GM18507 (cell line): ENCODE results near the gene PET100.

Experiments
- DNase-seq: peaks from one replicate; pipeline ENCODE4 v3.0.0; 2011; ENCODE audit warnings: low read depth; ENCODE audit not compliant: insufficient read length; ENCODE audit errors: extremely low spot score
- FAIRE-seq: peaks from 2 replicates; lab custom pipeline; 2011; peaks lifted over from hg19 to GRCh38; lab: Jason Lieb, UNC

PET100 gene, protein sequence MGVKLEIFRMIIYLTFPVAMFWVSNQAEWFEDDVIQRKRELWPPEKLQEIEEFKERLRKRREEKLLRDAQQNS

GRCh38 chr19:7629347-7630054, at the start of gene PET100, which contains the start of gene XAB2:
PET100 (plus strand) TSS chr19:7629793; CDS start chr19:7629834, 41 bp downstream.
XAB2 (minus strand) TSS chr19:7629545; CDS start chr19:7629527, 18 bp downstream.
- FAIRE-seq (peak; percentile 100), DNase-seq (peak; percentile 98)

DNA sequence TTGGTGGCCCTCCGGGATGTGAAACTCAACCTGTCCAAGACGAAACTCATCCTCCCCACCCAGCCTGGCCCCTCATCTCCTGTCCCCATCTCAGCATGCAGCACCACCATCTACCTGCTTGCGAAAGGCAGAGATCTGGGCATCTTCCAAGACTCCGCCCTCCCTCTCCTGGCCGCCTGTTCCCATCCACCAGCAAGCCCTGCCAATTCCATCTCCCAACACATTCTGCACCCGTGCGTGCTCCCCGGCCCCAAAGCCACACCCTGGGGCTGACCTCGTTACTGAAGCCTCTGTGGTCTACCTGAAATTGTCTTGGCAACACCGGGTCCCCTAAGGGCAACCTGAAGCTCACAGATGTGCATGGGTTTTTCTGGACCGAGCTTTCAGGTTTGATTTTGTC, 47.1 kb upstream of the PET100 start:
- DNase-seq, result no peak
- FAIRE-seq, result no peak

GRCh38 chr19:7589822-7590221, 39.8 kb upstream of the PET100 start:
- DNase-seq, result no peak
- no peak for FAIRE-seq

- no peak for FAIRE-seq
- no peak for DNase-seq
Measured at GRCh38 chr19:7590256-7590655, 39.3 kb upstream of the PET100 start.

GRCh38 chr19:7595466-7596133, 34.0 kb upstream of the PET100 start, which contains the start of gene CAMSAP3:
CAMSAP3 (plus strand) TSS chr19:7595863; CDS start chr19:7596003, 140 bp downstream.
- FAIRE-seq (no peak), DNase-seq (no peak)

DNA sequence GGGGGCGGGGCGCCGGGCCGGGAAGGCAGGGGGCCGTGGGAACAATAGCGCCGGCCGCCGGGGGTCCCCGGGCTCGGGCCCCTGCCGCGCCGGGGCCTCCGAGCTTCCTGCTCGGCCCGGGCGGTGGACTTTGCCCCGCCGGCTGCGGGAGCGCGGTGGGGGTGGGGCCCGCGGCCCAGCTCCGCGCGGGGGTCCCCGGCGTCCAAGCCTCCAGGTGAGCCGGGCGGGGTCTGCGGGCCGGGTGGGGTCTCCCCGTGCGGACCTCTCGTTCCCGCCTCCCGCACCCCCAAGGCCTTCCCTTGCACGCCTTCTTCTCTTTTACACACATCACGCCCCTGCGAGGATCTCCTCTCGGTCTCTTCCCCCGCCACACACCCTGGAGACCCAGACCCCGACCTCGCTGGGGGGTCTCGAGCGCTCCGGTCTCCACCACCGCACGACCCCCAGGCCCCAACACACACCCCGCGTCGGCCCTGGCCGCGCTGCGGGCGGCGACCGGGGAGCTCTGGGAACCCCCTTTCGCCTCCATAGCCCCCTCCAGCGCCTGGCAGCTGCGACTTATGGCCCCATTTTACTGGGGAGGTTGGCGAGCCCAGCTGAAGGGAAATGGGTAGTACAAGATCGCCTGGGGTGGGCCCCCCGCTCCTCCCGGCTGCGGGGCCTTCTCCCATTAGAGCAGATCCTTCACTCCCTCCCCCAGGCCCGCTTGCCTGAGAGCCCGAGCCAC, 33.2 kb upstream of the PET100 start:
- FAIRE-seq, result no peak

DNA sequence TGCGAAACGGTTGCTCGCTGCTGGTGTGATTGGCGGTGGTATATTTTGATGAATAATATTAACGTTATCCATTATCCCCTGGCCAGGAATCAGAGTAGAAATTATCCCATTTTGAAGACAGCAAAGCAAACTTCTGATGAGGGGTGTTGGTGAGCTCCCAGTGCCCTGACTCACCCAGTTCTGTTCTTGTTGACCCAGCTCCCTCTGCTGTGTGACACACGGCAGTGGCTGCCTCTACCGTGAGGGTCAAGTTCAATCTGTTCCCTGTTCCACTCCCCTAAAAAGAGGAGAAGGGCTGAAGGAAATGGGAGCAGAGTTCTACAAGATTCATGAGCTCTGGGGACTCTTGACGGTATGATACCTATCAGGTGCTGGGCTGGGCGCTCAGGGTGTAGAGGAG, 31.9 kb upstream of the PET100 start:
- FAIRE-seq (no peak), DNase-seq (no peak)

More for the DNA sequence above, 33.2 kb upstream of the PET100 start:
- no peak for DNase-seq

DNA sequence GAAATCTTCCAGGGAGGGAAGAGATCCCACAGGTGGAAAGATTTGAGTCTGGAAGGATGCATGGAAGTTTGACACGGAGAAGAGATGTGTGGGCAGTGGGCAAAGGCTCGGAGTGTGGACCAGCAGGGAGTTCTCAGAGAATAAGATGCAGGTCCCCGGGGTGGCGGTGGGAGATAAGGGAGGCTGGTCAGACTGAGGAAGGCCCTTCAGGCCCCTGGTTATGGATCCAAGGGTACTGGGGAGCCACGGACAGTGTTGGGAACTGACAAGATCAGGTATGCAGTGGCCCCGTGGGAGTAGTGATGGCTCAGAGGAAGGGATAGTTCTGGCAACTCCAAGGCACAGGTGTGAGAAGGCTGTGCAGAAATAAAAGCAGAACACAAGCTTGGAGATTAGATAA, 31.4 kb upstream of the PET100 start:
- DNase-seq, result no peak
- FAIRE-seq, result no peak

DNA sequence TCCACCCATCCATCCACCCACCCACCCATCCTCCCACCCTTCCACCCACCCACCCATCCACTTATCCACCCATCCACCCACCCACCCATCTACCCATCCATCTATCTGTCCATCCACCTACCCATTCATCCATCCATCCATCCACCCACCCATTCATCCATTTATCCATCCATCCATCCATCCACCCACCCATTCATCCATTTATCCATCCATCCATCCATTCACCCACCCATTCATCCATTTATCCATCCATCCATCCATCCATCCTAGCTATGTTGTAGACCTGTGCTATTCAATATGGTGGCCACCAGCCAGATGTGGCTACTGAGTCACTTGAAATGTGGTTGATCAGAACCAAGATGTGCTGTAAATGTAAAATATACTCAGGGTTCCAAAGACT, 28.9 kb upstream of the PET100 start:
- FAIRE-seq (no peak), DNase-seq (no peak)

DNA sequence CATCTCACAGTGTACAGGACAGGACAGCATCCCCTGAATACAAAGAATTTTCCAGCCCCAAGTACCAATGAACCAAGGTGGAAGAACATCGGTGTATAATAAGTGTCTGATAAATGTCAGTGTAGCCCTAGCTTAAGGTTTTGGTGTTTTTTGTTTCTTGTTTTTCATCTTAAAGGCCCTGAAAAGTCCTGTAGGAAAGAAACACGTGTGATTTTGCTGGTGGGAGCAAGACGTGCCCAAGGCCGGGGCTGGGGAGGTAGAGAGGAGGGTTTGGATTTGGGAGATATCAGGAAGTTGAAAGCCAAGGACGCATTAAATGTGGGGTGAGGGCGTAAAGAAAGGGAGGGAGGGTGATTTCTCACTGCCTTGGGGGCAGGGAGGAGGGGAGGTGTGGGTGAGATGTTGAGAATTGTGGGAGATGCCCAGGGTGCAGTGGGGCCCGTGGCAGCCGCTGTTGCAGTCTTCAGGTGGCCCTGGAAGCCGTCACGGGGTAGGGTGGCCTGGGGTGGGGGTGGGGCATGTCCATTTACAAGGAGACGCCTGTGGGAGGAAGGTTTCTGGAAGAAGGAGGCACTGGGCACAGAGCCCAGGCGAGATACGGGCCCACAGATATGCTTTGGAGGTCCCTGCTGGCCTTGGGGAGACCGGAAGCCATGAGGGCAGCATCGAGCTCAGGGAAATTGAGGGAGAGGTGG, 27.2 kb upstream of the PET100 start:
- DNase-seq (no peak), FAIRE-seq (no peak)

DNA sequence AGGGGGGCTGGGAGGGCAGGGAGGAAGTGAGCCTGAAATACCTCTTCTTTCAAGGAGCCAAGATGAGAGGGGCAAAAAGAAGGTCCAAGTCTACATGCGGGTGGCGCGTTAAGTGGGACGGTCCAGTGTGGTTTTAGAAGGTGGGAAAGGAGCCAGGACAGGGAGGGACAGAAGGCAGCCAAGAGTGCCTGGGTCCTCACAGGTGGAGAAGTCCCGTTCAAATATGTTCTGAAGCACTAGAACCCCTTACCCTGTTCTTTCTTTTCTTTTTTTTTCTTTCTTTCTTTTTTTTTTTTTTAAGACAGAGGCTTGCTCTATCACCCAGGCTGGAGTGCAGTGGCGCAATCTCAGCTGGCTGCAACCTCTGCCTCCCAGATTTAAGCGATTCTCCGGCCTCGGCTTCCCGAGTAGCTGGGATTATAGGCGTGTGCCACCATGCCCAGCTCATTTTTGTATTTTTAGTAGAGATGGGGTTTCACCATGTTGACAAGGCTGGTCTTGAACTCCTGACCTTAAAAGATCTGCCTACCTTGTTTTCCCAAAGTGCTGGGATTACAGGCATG, 26.6 kb upstream of the PET100 start:
- no peak for FAIRE-seq
- DNase-seq, result no peak

- DNase-seq, result no peak
- no peak for FAIRE-seq
Measured at GRCh38 chr19:7603919-7604318, 25.7 kb upstream of the PET100 start.

DNA sequence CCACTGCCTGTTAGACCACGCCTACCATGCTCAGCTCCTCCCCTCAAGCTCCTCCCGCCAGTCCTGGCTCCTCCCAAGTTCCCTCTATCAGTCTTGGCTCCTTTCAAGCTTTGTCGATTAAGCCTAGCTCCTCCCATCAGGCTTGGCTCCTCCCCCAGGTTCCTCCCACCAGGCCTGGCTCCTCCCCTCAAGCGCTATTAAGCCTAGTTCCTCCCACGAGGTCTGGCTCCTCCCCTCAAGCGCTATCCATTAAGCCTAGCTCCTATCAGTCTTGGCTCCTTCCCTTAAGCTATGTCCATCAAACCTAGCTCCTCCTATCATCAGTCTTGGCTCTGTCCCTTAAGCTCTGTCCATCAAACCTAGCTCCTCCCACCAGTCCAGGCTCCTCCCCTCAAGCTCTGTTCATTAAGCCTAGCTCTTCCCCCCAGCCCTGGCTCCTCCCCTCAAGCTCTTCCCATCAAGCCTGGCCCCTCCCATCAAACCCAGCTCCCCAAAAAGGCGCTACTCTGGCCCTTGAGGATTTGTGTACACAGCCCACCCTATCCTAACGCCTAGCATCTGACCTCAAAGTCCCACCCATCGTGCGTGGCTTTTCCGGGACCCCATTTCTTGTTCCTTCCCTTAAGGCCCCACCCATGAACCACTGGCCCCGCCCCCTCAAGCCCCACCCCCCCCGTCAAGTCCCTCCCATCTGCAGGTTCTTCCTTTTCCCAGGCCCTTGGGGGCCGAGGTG, 23.9 kb upstream of the PET100 start:
- FAIRE-seq (no peak), DNase-seq (no peak)

DNA sequence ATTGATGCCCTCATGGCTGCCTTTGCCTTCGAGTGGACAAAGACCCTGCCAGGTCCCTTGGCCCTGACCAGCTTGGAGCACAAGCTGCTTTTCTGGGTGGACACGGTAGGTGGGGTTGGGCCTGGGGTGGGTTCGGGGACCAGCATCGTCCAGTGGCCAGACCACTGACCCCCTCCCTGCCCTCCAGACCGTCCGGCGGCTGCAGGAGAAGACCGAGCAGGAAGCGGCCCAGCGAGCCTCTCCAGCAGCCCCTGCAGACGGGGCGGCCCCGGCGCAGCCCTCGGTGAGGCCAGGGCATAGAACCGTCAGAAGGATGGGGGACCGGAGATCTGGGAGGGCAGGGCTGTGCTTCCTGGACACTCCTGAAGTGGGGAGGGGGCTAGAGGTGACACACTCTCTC, 23.3 kb upstream of the PET100 start:
- FAIRE-seq (no peak), DNase-seq (no peak)

DNA sequence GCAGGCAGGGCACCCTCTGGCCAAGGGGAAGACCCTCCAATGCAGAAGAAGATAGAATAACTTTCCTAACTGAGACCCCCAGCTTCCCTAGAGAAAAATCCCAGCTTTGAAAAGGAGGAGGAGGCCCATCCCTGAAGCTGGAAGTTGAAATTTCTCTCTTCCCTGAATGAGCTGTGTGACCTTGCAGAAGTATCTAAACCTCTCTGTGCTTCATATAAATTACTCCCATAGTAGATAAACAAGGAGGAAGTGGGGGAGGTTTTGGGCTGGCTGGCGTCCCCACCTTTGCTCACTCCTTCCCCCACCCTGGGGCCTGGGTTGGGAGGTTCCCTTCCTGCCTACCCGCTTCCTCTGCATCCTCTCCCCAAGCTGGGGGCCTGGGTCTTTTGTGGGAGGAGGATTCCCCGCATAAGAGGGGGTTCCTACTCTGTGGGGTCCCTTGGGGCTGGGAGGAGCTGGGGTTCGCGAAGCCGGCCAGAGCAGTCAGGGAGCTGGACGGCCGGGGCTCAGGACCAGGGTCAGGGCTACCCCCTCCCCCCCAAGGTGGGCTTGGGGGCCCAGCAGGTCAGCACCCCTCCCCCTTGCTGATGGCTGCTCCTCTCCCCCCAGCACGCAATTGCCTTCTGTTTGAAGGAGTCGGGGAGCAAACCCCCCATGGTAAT, 22.2 kb upstream of the PET100 start:
- FAIRE-seq (no peak), DNase-seq (no peak)

GRCh38 chr19:7607874-7608560, 21.6 kb upstream of the PET100 start:
- DNase-seq (no peak), FAIRE-seq (no peak)

DNA sequence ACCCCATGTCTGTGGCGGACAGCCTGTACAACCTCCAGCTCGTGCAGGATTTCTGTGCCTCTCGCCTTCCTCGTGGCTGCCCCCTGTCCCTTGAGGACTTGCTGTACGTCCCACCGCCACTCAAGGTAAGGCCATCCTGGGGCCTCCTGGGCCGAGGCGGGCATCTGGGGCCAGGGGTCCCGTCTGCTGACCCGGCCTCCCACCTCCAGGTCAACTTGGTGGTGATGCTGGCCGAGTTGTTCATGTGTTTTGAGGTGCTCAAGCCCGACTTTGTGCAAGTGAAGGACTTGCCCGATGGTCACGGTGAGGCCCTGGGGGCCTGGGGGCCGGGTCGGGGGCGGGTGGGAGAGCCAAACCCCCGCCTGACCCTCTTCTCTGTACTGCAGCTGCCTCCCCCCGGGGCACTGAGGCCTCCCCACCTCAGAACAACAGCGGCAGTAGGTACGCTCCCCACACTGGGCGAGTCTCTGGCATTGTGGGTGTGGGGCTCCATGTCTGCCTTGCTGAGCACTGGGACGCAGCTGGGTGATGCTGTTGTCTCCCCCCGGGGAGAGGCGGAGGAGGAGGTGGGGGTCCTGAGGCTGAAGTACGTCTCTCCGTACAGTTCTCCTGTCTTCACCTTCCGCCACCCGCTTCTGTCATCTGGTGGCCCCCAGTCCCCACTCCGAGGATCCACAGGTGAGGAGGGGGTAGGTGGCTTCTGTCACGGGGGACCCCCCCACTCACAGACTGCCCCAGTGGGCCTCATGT, 18.9 kb upstream of the PET100 start:
- no peak for DNase-seq
- FAIRE-seq, result no peak
